ENCODE results near the gene LRBA.
A peak's percentile ranks its signal among the peaks of the same experiment; 100 is the strongest.
"Not testable (repeated sequence)": the region's sequence is repeated elsewhere in the genome, so short reads cannot be mapped to it uniquely, and the experiment has no call there.

The LRBA gene

DNA sequence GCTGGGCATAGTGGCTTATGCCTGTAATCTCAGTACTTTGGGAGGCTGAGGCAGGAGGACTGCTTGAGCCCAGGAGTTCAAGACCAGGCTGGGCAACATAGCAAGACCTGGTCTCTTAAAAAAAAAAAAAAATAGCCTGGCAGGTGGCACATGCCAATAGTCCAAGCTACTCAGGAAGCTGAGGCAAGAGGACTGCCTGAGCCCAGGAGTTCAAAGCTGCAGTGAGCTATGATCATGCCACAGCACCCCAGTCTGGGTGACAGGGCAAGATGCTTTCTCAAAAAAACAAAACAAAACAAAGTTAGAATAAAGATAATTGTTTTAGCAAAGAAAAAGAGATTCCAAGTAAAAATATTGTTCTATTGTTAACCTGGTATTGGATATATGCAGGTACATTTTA, 75.0 kb downstream of the LRBA start:
- DNase-seq: no peak

DNA sequence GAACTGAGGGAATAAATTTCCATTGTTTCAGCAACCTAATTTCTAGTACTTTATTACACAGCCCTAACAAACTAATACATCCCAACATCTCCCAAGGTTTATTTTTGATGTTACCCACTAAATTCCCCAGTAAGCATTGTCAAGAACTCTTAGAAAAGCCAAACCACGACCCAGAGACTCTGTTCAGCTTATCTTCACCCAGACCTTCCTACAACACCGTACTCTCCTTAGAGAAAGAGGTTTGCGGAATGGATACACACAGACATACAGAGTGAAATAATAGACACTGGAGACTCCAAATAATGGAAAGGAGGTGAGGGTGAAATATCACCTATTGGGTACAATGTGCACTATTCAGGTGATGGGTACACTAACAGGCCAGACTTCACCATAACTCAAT, 75.6 kb downstream of the LRBA start:
- no peak for DNase-seq

DNA sequence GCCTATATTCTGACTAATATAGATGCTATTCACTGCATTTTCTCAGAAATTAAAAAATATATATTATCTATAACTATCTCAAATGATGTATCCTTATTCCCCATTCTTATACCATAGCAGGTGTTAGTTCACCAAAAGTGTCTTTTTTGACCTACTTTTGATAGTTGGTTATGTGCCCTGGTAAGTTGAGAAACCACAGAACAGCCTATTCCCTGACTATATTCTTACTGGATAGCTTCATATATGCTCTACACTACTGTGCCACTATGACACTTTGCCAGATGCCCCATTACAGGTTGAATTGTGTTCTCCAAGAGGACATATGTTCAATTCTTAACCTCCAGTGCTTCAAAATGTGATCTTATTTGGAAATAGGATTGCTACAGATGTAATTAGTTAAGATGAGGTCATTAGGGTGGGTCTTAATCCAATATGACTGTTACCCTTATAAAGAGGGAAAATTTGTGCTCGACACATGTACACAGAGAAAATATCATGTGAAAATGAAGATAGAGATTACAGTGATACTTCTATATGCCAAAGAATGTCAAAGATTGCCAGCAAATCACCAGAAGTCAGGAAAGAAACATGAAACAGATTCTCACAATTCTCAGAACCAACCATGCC, 76.1 kb downstream of the LRBA start:
- DNase-seq: no peak

DNA sequence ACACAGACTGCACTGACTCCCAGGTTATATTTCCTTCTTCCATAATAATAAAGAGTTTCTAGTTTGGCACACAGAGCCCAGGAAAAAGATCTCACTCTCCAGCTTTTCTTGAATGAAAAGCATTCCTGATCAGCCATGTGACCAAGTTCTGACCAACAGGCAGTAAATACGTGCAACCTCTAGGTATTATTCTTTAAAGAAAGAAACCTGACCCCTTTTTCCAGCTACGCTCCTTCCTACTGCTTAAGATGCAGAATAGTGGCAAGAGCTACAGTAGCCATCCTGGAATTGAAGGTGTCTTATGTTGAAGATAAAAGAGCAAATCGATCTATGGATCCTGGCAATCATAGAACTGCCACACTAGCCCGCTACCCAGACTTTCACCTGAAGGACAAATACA, 76.7 kb downstream of the LRBA start:
- no peak for DNase-seq

DNA sequence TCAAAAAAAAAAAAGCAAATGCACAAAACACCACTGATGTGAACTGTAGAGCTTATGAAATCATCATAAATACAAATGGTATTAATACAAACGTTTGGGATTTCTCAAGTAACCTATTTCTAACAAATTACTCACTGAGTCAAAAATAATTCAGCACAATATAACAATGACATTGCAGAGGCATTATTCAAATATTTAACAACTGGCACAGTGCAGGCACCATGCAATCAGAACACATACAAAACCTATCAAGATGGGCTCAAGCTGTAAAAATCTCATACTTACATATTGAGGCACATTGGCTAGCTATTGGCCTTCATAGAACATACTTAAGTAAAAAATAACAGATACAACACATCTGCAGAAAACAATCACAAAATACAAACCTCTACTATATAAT, 81.1 kb downstream of the LRBA start:
- DNase-seq: no peak

DNA sequence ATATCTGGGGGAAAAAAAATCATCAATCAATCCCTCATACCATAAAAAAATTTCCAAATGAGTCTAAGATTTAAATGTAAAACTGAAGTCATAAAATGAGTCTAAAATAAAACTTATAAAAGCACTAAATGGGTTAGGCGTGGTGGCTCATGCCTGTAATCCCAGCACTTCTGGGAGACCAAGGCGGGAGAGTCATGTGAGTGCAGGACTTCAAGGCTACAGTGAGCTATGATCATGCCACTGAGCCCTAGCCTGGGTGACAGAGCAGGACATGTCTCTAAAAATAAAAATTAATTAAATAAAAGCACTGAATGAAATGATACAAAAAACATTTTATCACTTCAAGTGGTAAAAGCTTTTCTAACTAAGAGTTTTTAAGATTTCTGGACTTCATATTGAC, 83.3 kb downstream of the LRBA start:
- DNase-seq: no peak

DNA sequence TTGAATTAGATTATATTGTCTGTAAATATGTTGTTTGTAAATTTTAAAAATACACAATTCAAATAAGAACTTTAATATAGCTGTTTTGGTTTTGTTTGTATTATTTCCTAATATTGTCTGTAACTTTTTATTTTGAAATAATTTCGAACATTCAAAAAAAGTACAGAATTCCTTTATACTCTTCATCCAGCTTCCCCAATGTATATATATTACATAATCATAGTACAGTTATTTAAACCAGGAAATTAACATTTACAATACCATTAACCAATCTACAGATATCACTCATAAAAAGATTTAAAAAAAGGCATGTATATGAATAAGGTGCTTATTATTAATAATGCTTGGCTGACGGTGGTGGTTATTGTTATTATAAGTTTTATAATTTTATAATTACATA, 84.1 kb downstream of the LRBA start:
- DNase-seq: no peak

DNA sequence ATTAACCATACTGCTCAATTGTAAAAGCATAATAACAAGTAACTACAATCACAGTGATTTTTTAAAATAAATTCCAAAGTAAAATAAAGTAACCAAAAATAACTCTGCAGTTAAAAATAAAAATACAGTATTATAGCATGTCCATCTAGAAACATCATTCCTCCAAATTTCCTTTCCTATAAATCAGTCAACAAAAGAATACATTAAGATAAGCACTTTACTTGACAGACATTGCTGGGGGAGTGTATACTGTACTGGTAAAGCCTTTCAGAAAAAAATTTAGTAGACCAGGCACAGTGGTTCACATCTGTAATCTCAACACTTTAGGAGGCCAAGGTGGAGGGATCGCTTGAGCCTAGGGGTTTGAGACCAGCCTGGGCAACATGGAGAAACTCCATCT, 91.1 kb downstream of the LRBA start:
- DNase-seq: no peak

DNA sequence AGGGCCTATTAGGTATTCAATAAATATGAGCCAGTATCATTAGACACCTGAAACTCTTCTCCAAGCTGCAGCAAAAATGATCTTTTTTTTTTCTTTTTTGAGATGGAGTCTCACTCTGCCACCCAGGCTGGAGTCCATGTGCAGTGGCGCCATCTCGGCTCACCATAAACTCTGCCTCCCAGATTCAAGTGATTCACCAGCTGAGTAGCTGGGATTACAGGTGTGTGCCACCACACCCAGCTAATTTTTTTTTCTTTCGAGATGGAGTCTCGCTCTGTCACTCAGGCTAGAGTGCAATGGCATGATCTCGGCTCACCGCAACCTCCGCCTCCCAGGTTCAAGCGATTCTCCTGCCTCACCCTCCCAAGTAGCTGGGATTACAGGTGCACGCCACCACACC, 93.6 kb downstream of the LRBA start:
- not testable (repeated sequence) for DNase-seq

DNA sequence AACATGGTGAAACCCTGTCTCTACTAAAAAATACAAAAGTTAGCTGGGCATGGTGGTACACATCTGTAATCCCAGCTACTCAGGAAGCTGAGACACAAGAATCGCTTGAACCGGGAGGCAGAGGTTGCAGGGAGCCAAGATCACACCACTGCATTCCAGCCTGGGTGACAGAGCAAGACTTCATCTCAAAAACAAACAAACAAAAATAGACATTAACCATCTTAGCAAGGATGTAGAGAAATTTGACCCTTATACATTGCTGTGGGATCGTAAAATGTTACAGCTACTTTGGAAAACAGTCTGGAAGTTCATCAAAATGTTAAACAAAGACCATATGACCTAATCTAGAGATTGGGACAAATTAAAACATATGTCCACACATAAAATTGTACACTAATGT, 96.5 kb downstream of the LRBA start:
- DNase-seq: not testable (repeated sequence)

DNA sequence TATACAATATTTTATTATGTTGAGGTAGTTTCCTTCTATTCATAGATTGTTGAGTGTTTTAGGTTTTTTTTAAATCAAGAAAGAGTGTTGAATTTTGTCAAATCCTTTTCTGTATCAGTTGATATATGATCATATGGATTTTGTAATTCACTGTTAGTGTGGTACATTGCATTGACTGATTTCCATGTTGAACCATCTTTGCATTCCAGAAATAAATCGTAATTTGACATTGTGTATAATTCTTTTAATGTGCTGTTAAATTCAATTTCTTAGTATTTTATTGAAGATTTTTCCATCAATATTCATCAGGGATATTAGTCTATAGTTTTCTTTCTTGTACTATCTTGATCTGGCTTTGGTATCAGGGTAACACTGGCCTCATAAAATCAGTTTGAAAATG, 103.8 kb downstream of the LRBA start:
- DNase-seq: no peak

DNA sequence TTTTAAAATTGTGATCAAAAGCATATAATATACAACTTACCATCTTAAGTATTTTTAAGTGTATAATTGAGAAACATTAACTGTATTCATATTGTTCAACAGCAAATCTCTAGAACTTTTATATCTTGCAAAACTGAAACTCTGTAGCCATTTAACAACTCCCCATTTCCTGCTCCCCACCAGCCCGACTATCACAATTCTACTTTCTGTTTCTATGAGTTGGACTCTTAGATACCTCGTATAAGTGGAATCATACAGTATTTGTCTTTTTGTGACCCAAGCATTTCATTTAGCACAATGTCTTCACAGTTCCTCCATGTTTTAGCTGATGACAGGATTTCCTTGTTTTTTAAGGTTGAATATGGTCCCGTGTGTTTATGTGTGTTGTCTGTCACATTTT, 106.0 kb downstream of the LRBA start:
- DNase-seq: peak; percentile 34

DNA sequence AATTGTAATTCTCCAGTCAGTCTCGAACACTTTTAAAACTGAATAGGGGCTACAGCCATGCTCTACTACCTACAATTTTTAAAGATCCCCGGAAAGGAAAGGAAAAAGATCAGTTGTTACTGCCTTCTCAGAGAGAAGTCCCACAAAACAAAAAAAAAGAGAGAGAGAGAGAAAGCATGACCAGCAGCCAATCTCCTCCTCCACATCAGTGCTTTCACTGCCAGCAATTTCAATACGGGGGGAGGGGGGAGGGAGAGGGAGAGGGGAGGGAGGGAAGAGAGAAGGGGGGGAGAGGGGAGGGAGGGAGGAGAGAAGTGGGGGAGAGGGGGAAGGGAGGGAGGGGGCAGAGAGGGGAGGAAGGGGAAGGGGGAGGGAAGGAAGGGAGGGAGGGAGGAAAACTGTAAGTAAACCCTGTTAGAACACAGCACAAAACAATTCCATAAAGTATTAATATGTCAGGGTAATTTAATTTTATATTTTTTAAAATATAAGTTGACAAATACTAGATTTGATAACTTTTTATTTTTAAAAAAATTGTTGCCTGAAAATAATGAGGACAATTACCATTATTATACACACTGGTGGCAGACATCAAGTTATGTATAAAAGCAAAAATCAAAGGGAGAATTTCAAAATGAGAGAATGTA, 108.0 kb downstream of the LRBA start:
- DNase-seq: no peak

DNA sequence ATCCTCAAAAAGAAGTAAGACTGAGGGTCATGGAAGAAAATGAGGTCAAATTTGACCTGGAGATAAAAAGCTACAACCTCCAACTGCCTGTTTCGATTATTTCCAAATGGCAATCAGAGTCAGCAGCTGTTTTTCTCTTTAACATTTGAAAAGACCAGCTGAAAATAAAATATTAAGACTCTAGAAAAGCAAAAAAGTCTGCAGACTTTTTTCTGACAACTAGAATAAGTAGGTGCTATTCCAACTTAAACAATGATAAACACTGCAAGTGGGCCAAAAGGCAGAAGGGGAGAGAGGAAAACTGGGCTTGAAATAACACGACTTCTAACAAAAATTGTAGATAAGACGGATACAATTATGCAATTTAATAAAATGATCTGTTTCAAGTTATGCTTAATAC, 110.4 kb downstream of the LRBA start:
- no peak for DNase-seq

DNA sequence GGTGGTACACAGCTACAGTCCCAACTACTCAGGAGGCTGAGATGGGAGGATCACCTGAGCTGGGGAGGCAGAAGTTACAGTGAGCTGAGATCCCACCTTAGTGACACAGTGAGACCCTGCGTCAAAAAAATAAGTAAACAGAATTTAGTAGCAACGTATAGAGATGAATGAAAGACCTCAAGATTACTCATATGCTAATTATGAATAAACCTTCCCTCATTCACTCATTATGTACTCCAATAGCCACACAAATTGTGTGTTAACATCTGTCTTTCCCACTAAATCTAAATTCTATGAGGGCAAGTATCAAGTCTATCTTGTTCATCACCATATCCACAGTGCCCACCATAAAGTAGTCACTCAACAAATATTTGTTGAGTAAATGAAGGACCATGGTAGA, 111.5 kb downstream of the LRBA start:
- DNase-seq: no peak

DNA sequence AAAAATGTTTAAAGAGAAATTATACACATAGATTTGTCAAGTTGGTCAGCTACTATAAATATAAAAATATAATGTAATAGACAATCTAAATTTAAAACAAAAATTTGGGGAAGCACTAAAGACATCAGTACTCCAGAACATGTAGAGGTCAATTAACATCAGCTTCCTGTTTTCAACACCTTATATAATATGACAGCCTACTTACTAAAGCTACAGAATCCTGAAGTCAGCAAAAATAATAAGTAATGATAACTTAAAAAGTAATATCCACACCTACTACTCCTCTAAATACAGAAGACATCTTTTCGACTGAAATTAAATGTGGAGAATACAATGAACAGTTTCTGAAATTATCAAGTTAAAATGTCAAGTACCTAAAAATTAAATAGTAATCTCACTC, 118.6 kb downstream of the LRBA start:
- DNase-seq: no peak

DNA sequence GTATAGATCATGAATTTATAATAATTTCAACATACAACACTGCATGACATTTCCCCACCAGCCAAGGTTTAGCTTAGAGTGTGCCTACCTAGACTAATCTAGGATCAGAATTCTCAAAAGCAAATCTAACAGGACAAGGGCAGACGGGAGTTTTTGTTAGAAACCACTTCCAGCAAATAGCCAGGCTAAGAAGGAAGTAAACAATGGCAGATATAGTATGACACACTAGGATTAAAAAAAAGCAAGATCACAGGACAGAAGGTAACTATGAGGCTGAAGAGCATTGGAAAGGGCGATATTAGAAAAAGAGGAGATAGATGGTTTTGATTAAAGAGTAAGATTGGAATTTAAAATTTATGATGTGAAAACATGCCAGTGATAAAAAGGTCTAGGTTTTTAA, 124.8 kb downstream of the LRBA start:
- no peak for DNase-seq

DNA sequence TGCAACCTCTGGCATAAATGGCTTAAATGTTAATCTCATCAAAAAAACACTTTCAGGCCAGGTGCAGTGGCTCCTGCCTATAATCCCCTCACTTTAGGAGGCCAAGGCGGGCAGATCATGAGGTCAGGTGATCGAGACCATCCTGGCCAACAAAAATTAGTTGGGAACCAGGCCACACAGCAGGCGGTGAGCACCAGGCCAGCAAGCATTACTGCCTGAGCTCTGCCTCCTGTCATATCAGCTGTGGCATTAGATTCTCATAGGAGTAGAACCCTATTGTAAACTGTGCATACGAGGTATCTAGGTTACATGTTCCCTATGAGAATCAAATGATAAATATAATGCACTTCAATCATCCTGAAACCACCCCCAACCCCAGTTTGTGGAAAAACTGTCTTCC, 125.8 kb downstream of the LRBA start:
- DNase-seq: no peak

DNA sequence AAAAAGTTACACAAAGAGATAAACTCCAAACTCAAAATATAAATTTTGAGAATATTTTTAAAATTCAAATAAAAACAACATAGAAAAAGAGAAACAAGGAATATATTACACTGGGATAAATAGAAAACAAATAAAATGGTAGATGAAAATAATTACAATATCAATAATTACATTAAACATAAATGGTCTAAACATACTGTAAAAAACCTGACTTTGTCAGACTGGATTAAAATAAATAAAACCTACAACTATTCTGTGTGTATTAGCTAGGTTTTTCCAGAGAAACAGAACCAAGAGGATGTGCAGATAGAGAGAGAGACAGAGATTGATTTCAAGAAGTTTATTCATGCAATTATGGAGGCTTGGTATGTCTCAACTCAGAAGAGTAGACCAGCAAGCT, 126.5 kb downstream of the LRBA start:
- no peak for DNase-seq

DNA sequence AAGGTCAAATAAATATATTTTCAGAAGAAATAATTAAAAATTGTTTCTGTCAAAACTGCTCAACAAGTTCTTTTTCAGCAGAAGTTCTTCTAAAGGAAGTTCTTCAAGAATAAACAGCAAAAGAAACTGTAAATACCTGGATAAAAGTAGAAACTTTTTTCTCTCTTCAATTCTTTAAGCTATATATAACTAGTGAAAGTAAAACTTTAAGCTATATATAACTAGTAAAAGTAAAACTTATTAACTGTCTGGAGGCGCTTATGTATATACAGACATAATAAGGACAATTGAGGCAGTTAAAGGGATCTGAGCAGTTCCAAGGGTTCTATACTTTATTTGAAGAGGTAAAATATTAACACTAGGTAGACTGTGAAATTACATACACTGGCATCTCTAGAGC, 126.9 kb downstream of the LRBA start:
- no peak for DNase-seq

DNA sequence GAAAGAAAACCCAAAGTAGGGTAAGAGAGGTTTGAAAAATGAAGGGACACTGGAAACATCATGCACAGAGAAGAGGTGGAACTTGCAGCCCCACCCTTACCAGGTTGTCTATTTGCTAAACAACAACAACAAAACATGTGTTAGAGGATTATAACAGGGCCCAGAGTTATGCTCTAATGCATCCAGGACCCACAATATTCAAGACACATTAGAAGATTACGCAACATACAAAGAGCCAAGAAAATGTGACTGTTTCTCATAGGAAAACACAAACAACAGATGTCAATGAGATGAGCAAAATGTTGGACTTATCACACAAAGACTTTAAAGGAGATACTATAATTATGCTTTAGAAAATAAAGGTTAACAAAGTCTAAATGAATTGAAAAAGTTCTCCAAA, 128.5 kb downstream of the LRBA start:
- no peak for DNase-seq

DNA sequence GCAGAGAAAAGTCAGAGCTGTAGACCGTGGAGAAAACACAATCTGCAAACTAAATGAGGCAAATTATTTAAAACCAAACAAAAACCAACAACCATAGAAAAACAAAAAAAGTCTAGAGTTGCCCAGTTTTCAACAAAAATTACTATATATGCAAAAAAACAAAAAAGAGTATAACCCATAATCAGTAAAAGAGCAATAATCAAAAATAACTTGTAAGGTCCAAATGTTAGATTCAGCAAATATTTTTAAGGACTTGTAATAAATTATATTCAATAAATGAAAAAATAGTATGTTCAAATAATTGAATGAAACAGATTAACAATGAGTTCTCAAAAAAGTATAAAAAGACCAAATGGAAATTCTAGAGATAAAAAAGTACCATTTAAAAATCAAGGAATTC, 130.5 kb downstream of the LRBA start:
- no peak for DNase-seq

DNA sequence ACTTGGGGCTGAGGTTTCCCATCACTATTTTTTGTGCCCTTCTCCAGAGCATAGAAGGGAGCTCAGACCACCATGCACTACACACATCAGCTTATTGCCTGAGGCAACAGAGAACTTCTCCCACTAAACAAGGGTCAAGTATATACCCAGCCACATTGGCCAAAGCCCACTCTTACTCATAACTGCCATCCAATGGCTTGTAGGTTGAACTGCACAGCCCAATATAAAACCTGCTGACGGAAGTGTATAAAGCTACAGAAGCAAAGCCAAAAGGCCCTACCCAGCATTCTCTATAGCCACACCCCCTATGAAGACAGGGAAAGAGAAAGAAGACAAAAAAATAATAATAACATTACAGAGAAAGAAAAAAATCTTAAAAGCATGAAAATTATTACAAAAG, 139.7 kb downstream of the LRBA start:
- no peak for DNase-seq

DNA sequence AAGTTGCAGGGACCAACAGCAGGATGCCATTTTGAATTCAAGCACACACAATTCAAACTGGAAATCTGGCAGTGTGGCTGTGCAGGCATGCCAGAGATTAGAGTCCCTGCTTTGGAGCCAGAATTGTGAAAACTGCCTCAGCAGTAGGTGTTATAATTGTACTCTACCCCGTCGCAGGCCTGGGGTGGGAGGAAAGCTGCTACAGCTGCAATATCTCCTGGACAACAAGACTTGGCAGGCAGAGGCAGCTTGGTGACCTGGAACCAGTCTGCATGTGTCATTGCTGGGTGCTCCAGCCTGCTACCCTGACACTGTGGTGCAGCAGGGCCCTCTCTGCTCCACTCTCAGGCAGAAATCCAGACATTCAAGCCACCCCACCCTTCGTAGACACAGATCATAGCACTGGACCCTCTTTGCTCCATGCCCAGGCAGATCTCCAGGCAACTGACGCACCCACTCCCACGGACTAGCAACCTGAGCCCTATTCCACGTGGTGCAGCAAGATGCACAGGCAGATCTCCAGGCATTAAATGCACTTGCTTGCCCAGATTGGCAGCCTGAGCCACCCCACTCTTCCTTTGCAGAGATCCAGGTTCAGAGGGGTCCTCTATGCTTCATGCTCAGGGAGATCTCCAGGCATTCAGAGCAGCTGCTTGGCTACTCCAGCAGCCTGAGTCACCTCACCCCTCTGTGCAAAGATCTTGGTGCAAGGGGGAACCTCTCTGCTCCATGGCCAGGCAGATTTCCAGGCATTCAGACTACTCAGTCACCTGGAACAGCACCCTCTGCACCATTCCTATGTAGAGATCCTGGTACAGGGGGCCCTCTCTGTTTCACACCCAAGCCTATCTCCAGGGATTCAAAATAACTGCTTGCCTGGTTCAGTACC, 140.5 kb downstream of the LRBA start:
- DNase-seq: no peak
